Stimulated activated CD4-positive, alpha-beta T cell treated with anti-CD3 and anti-CD28 coated beads, TNF-alpha, amount 100 ng/mL, for 1 hour (primary cell): ENCODE measurements around the gene CPSF2.

ENCODE experiments used
- DNase-seq, 3 donors: peaks; one replicate each; pipeline ENCODE4 v3.0.0-alpha.2; 2020; ENCODE audit warnings: low read depth in 3 of 3, low spot score in 1 of 3

CPSF2 gene

DNA sequence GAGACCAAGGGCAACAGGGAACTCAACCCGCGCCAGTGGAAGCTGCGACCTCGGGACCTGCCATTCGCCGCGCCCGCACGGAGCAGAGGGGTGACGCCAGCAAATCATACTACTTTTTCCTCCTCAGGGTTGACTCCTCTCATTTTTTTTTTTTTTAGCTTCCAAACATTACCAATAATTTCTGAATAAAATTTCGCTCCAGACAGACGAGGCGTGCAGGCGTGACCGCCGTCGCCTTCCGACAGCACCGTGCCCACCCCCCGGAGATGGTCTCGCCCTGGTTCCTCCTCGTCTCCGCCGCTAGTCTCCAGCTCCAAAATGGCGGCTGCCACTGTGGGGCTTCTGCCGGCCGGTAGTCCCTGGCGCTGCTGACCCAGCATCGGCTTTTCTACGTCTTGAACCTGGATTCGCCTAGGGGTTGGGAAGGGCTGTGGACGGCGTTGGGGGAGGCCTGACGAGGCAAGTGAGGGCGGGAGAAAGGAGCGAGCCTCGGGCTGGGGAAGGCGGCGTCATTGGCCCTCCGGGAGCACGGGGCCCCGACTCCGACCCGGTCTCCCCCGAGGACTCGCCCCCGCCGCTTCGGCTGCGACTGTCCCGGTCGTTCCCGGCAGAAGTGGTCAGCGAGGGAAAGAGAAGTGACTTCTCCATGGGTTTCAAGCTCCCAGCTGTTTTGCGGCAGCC lies at the start of gene CPSF2, which contains the start of gene NDUFB1:
Gene CPSF2, plus strand, starts transcription at position 300 of the 681 bp plus-strand sequence. CDS start 9,016 bp downstream, outside the sequence.
Gene NDUFB1, minus strand, starts transcription at position 37 of the 681 bp plus-strand sequence. CDS start 4,069 bp downstream, outside the sequence.
- peak; percentile 55 to 79 (median 62) for DNase-seq

DNA sequence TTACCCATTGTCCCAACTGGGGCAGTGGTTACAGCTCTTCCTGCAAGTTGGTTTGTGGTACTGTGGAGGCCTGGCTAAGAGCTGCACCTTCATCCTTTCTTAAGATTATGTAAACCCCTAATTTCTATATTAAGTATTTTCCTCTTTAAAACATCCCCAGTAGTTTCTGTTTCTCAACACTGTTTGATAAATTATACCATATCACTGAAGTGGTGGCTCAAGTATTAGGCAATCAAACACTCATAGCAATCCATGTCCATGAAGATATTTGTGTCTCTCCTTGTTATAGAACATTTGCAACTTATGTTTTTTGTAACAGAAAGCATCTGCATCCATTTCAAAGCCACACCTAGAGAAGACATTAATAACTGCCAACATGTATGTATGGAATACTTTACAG lies 47.2 kb upstream of the CPSF2 start:
- DNase-seq = no peak

GRCh38 chr14:92088494-92088893 lies 33.3 kb upstream of the CPSF2 start:
- no peak for DNase-seq

GRCh38 chr14:92093320-92093719 lies 28.4 kb upstream of the CPSF2 start:
- no peak for DNase-seq

- no peak for DNase-seq
Observed at GRCh38 chr14:92099802-92100201, 22.0 kb upstream of the CPSF2 start.

DNA sequence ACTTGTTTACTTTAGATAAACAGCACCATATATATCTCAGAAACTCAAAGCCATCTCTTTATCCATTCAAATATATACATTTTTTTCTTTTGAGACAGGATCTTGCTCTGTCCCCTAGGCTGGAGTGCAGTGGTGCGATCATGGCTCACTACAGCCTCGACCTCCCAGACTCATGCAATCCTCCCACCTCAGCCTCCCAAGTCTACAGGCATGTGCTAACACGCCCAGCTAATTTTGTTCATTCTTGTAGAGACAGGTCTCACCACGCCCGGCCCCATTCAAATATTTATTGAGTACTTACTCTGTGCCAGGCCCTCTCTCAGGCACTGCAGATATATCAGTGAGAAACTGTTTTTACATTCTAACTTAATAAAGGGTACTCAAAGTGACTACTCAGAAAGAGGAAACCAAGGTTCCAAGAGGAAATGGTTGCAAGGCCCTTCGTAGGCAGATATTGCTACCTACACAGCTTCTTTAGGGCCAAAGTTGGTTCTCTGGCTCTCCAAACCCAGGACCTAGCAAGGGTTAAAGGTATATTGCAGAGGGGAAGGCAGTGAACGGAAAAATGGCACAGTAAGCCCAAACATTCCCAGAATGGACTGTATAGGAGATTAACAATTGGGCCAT lies 18.3 kb upstream of the CPSF2 start:
- no peak for DNase-seq

- no peak for DNase-seq
Observed at GRCh38 chr14:92105073-92105892, 16.5 kb upstream of the CPSF2 start.

GRCh38 chr14:92105893-92106142 lies 16.0 kb upstream of the CPSF2 start:
- DNase-seq = no peak

DNA sequence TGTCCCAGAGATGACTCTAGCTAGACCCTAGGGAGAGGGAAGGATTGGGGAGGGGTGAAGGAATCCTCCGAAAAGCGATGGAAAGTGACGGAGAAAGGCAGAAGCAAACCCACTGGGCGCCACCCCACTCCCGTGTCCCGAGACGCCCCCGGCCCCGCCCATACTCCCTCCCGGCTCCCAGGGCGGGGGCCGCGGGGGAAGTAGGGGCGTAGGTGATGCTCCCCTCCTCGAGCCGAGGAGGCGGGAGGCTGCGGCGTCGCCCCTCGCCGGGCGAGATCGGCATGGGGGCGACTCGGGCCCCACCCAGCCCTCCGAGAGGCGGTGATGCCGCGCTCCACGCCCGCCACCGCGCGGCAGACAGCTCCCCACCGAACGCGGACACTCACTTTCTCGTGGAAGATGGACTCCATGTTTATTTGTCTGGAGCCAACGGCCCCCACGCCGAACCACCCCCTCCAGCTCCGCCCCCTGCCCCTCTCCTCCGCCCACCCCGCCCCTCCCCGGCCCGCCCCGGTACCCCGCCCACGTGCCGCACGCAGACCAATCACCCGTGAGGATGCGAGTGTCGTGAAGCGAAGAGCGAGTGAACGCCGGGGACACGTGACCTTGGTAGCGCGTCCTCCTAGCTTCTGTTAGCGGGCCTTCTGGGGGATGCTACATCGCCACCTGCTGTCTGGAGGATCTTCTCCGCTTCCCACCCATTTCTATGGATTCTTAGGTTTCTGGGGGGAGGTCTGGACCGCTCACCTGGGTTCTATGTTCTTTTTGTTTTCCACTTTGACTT lies 15.4 kb upstream of the CPSF2 start, which contains the start of gene ATXN3:
Gene ATXN3, minus strand, starts transcription at position 440 of the 784 bp plus-strand sequence. Its CDS starts 30 bp downstream, at position 410.
- DNase-seq = peak; percentile 89 to 90 (median 89)

- no peak for DNase-seq
Observed at GRCh38 chr14:92108345-92109254, 13.2 kb upstream of the CPSF2 start.

GRCh38 chr14:92109490-92109889 lies 12.3 kb upstream of the CPSF2 start:
- DNase-seq = no peak

- DNase-seq = peak in 1 of 3 donors; percentile 17
Observed at GRCh38 chr14:92121207-92121669, 531 bp upstream of the CPSF2 start.

- no peak for DNase-seq
Observed at GRCh38 chr14:92122351-92122677, 545 bp downstream of the CPSF2 start.

DNA sequence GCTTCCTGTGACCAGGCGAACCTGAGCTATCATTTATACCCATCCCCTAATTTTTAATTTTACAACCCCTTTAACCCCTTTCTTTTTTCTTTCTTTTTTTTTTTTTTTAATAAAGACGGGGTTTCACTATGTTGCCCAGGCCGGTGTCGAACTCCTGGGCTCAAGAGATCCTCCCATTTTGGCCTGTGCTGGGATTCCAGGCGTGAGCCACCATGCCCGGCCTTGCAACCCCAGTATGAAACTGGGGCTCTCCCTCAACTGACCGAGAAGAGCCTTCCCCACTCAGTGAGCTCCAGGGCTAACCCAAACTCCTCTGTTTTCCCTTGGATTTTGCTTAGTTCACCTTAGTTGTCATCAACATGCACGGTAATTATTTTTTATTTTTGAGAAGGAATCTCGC lies 992 bp downstream of the CPSF2 start:
- no peak for DNase-seq

GRCh38 chr14:92134456-92134855 lies 12.7 kb downstream of the CPSF2 start:
- DNase-seq = no peak

DNA sequence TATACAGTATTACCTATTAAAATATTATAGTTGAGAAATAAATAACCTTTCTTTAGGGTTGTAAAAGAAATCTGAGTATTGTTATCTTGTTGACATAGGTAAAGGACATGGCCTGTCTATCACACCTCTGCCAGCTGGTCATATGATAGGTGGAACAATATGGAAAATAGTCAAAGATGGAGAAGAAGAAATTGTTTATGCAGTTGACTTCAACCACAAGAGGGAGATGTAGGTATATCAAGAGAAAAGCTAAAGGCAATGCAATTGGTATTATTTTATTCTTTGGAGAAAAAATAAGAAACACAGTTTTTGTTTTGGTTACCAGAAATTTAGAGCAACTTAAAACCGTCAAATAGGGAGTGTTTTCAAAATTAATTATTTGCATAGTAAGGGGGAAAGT lies 13.5 kb downstream of the CPSF2 start:
- DNase-seq = no peak

DNA sequence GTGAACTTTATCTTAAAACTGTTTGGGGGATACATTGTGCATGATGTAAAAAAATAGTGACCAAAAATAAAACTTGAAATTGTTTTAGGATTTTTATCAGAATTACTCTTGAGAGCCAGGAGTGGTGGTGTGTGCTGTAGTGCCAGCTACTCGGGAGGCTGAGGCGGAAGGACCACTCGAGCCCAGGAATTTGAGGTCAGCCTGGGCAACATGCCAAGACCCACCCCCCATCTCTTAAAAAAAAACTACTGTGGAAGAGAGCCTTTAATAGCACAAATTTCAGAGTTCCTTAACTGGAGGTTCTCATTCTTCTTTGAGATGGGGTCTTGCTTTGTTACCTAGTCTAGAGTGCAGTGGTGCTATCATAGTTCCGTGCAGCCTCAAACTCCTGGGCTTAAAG lies 21.5 kb downstream of the CPSF2 start:
- no peak for DNase-seq

DNA sequence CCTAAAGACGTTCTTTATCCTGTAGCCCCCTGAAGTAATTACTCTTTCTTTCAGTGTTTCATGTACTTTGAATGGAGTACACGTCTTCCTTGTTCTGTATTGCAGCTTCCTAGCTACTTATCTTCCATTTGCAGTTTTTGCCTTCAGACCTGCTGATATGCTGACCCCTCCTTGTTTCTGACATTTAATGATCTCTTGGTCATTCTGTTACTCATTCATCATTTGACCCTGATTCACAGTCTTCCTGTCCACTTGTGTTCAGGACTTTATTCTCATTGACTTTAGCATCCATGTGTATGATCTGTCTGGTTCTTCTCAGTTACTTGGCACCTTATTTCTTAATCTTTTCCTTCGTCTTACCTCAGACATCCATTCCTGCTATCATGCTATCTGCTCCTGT lies 22.2 kb downstream of the CPSF2 start:
- DNase-seq = no peak

- no peak for DNase-seq
Observed at GRCh38 chr14:92144708-92145107, 22.9 kb downstream of the CPSF2 start.

- DNase-seq = no peak
Observed at GRCh38 chr14:92153581-92153980, 31.8 kb downstream of the CPSF2 start.
